Measurements from ENCODE around the gene EXOC1L. TPM values are rescaled to one million over a fixed set of nuclear protein-coding genes. Genes with fewer than 3 reads are reported as not detected.
"Not testable (repeated sequence)": the region's sequence is repeated elsewhere in the genome, so short reads cannot be mapped to it uniquely, and the experiment has no call there.

Gene EXOC1L
- total RNA-seq, 5 donors from 2014 or later (not counting 1 experiment from before 2014, with no cell fraction given): not detected

DNA sequence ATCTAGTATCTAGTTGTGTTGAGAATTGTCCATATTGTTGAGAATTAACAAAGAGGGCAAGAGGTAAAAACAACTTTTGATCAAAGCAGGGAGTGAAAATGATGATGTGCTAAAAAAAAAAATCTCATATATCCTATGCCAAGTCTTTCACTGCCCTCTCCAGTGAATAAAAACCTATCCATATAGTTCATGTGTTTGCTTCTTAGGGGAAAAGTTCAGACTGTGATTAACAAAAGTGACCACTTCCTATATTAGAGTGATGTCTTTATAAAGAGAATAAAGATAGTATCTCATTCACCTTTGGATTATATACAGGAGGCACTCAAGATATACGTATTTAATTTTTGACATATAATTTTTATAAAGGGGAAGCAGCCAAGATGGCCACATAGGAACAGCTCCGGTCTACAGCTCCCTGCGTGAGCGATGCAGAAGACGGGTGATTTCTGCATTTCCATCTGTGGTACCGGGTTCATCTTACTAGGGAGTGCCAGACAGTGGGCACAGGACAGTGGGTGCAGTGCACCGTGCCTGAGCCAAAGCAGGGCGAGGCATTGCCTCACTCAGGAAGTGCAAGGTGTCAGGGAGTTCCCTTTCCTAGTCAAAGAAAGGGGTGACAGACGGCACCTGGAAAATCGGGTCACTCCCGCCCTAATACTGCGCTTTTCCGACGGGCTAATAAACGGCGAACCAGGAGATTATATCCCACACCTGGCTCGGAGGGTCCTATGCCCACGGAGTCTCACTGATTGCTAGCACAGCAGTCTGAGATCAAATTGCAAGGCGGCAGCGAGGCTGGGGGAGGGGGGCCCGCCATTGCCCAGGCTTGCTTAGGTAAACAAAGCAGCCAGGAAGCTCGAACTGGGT, 22.0 kb downstream of the EXOC1L start:
- H3K9me3 Mint-ChIP-seq; H3K9me3 ChIP-seq; H3K4me1 Mint-ChIP-seq; ATAC-seq (replicated peaks in 1 of 4); H3K27ac Mint-ChIP-seq; DNase-seq; POLR2A ChIA-PET; H3K36me3 ChIP-seq (ENCODE audit: control insufficient read depth in 2 of 2, extremely low read depth in 1 of 2, insufficient read depth in 1 of 2, low read length in 1 of 2); H3K27me3 ChIP-seq (replicated peaks in 1 of 2; ENCODE audit: control insufficient read depth in 2 of 2, extremely low read depth in 1 of 2, insufficient read depth in 2 of 2, low read length in 1 of 2); H3K4me3 Mint-ChIP-seq; H3K4me1 ChIP-seq (ENCODE audit: control insufficient read depth in 1 of 2, extremely low read depth in 1 of 2, insufficient read depth in 2 of 2, low read length in 2 of 2); H3K4me3 ChIP-seq (ENCODE audit: control insufficient read depth in 1 of 2, extremely low read depth in 1 of 2, low read length in 1 of 2); H3K27ac ChIP-seq (ENCODE audit: low read length); CTCF ChIA-PET; H3K36me3 Mint-ChIP-seq: not testable (repeated sequence)
- 87% methylated on average over 16 of the region's 22 CpGs for WGBS (ENCODE audit: insufficient coverage)
- peaks cover 6 to 10% of the 10 kb centered on the region in 2 donors for H3K27me3 Mint-ChIP-seq

DNA sequence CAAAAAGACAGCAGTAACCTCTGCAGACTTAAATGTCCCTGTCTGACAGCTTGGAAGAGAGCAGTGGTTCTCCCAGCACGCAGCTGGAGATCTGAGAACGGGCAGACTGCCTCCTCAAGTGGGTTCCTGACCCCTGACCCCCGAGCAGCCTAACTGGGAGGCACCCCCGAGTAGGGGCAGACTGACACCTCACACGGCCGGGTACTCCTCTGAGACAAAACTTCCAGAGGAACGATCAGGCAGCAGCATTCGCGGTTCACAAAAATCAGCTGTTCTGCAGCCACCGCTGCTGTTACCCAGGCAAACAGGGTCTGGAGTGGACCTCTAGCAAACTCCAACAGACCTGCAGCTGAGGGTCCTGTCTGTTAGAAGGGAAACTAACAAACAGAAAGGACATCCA, 22.7 kb downstream of the EXOC1L start:
- H3K4me3 ChIP-seq (ENCODE audit: control insufficient read depth in 1 of 2, extremely low read depth in 1 of 2, low read length in 1 of 2); H3K27ac ChIP-seq (ENCODE audit: low read length); H3K9me3 Mint-ChIP-seq; ATAC-seq (replicated peaks in 1 of 4); H3K4me3 Mint-ChIP-seq; H3K27ac Mint-ChIP-seq; H3K4me1 ChIP-seq (ENCODE audit: control insufficient read depth in 1 of 2, extremely low read depth in 1 of 2, insufficient read depth in 2 of 2, low read length in 2 of 2); H3K27me3 ChIP-seq (replicated peaks in 1 of 2; ENCODE audit: control insufficient read depth in 2 of 2, extremely low read depth in 1 of 2, insufficient read depth in 2 of 2, low read length in 1 of 2); H3K9me3 ChIP-seq; H3K36me3 ChIP-seq (ENCODE audit: control insufficient read depth in 2 of 2, extremely low read depth in 1 of 2, insufficient read depth in 1 of 2, low read length in 1 of 2); H3K27me3 Mint-ChIP-seq; H3K36me3 Mint-ChIP-seq; DNase-seq; H3K4me1 Mint-ChIP-seq; CTCF ChIA-PET; POLR2A ChIA-PET: not testable (repeated sequence)
- WGBS (ENCODE audit: insufficient coverage): no CpG with 5 or more reads among the region's 10 CpGs

DNA sequence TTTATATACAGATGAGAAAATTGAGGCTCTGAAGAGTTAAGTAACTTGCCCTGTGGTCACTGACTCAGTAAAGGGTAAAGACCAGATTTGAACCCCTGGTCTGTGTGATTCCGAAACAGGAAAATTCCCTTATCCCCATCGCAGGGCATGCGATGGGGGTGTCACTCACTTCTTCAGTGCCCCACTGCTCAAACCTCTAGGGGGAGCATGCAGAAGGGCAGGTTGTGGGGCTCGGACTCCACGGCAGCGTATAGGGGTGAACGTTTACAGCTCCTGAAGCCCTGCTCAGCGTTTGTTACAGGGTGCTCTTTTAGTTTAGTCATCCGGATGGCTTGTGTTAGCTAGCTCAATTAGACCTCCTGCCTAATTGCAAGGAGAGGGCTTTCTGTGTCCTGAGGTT, 30.1 kb downstream of the EXOC1L start:
- POLR2A ChIA-PET: no interaction called here
- Histone ChIP-seq H3K27me3 (replicated peaks in 1 of 2; ENCODE audit: control insufficient read depth in 2 of 2, extremely low read depth in 1 of 2, insufficient read depth in 2 of 2, low read length in 1 of 2) (no peaks in the 10 kb centered on the region), H3K27ac (ENCODE audit: low read length) (no peak overlapping the region), H3K36me3 (ENCODE audit: control insufficient read depth in 2 of 2, extremely low read depth in 1 of 2, insufficient read depth in 1 of 2, low read length in 1 of 2) (no peaks in the 10 kb centered on the region), H3K9me3 (no peaks in the 10 kb centered on the region), H3K4me1 (ENCODE audit: control insufficient read depth in 1 of 2, extremely low read depth in 1 of 2, insufficient read depth in 2 of 2, low read length in 2 of 2) (peaks cover 14 to 16% of the 10 kb centered on the region in 2 experiments), H3K4me3 (ENCODE audit: control insufficient read depth in 1 of 2, extremely low read depth in 1 of 2, low read length in 1 of 2) (no peak overlapping the region)
- H3K4me1 Mint-ChIP-seq: peaks cover 32 to 34% (median 32%) of the 10 kb centered on the region in 3 donors
- 90% methylated on average over 6 of the region's 9 CpGs for WGBS (ENCODE audit: insufficient coverage)
- CTCF ChIA-PET: no interaction called here
- DNase-seq: no peak
- no peak overlapping the region for H3K4me3 Mint-ChIP-seq
- no peaks in the 10 kb centered on the region for H3K27me3 Mint-ChIP-seq
- H3K27ac Mint-ChIP-seq: no peak overlapping the region
- no peaks in the 10 kb centered on the region for H3K36me3 Mint-ChIP-seq
- no peaks in the 10 kb centered on the region for H3K9me3 Mint-ChIP-seq
- no peak for ATAC-seq (replicated peaks in 1 of 4)

DNA sequence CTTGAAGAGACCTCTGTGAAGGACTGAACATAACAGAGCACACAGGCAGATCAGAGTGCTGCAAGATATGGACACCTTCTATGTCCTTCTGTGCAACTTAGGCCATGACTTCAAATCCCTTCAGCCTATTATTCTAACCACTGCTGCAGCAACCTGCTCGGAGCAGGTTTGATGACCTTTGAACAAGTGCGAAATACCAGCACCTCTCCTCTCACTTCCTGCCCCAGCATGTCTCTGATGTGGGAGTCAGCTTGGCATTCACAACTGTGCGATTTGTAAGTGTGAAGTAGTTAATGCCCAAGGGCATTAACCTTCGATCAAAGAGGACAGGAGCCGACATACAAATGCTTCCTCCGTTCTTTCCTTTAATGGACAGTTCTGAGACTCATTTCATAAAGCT, 32.3 kb downstream of the EXOC1L start:
- no peaks in the 10 kb centered on the region for H3K27me3 ChIP-seq (replicated peaks in 1 of 2; ENCODE audit: control insufficient read depth in 2 of 2, extremely low read depth in 1 of 2, insufficient read depth in 2 of 2, low read length in 1 of 2)
- H3K4me3 ChIP-seq (ENCODE audit: control insufficient read depth in 1 of 2, extremely low read depth in 1 of 2, low read length in 1 of 2): no peak overlapping the region
- 4% methylated on average over 4 of the region's 6 CpGs for WGBS (ENCODE audit: insufficient coverage)
- ATAC-seq (replicated peaks in 1 of 4) (peak; percentile 21 to 45 (median 26)), DNase-seq (peak in 19 of 35 experiments; percentile 3 to 55 (median 18))
- peak overlapping the region; percentile 21 for H3K27ac ChIP-seq (ENCODE audit: low read length)
- peaks cover 3% of the 10 kb centered on the region for H3K36me3 Mint-ChIP-seq
- peaks cover 32 to 36% (median 32%) of the 10 kb centered on the region in 3 donors for H3K4me1 Mint-ChIP-seq
- H3K9me3 Mint-ChIP-seq: no peaks in the 10 kb centered on the region
- no peaks in the 10 kb centered on the region for H3K36me3 ChIP-seq (ENCODE audit: control insufficient read depth in 2 of 2, extremely low read depth in 1 of 2, insufficient read depth in 1 of 2, low read length in 1 of 2)
- no peaks in the 10 kb centered on the region for H3K27me3 Mint-ChIP-seq
- H3K4me1 ChIP-seq (ENCODE audit: control insufficient read depth in 1 of 2, extremely low read depth in 1 of 2, insufficient read depth in 2 of 2, low read length in 2 of 2): peaks cover 16% of the 10 kb centered on the region in 2 experiments
- H3K9me3 ChIP-seq: no peaks in the 10 kb centered on the region
- H3K27ac Mint-ChIP-seq: peak overlapping the region; percentile 72 to 86
- ChIA-PET CTCF (interaction anchor here in 1 of 2 donors (1.4 kb wide), 1 partner anchor 15 kb away, joined by 4 read pairs; no protein-coding TSS in a partner anchor), POLR2A (no interaction called here)
- peak overlapping the region in 2 of 3 donors; percentile 10 to 42 for H3K4me3 Mint-ChIP-seq

DNA sequence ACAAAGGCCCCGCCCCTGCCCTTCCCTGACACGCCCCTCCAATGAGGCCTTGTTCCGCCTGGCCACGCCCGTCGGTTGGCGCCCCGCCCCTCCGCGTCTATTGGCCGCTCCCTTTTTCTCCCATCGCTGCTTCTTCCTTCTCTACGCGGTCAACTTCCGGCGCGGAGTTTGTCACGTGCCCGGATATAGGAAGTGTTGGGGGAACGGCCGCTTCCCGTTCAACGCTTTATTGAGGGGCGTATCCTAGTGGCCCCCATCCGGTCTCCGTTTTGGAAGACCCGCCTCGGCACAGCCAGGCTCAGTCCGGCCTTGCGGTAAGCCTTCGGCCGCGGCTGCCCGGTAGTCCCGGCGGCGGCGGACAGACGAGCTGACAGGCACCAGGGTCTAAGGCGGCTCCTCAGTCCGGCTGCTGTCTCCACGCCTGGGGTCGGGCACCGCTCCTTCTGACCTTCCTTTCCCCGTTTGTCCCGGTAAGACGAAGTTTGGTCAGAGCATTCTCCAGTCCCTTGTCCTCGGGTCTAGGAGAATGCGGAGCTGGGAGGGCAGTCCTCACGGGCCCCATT, 34.0 kb downstream of the EXOC1L start, which contains the start of gene EXOC1:
Gene EXOC1, plus strand, starts transcription at position 165 of the 563 bp plus-strand sequence. CDS start 4,676 bp downstream, outside the sequence.
- Mint-ChIP-seq H3K36me3 (peaks cover 17% of the 10 kb centered on the region), H3K27ac (peak within 1 kb of the TSS; percentile 87 to 94), H3K4me3 (peak within 1 kb of the TSS in 2 of 3 donors; percentile 10 to 42), H3K27me3 (no peaks in the 10 kb centered on the region), H3K4me1 (peaks cover 32 to 49% (median 44%) of the 10 kb centered on the region in 3 donors), H3K9me3 (no peaks in the 10 kb centered on the region)
- H3K4me1 ChIP-seq (ENCODE audit: control insufficient read depth in 1 of 2, extremely low read depth in 1 of 2, insufficient read depth in 2 of 2, low read length in 2 of 2): peaks cover 16% of the 10 kb centered on the region in 2 experiments
- peak; percentile 89 to 98 (median 94) for DNase-seq
- H3K27ac ChIP-seq (ENCODE audit: low read length): peak within 1 kb of the TSS; percentile 58
- peak within 1 kb of the TSS; percentile 81 to 98 for H3K4me3 ChIP-seq (ENCODE audit: control insufficient read depth in 1 of 2, extremely low read depth in 1 of 2, low read length in 1 of 2)
- POLR2A ChIA-PET: interaction anchor here in 1 of 2 donors (0.6 kb wide), 1 partner anchor 462 kb away, joined by 3 read pairs; no protein-coding TSS in a partner anchor
- WGBS (ENCODE audit: insufficient coverage): 1% methylated on average over 40 of the region's 50 CpGs
- CTCF ChIA-PET: interaction anchor here (1.1 to 1.5 kb wide), 3 partner anchors 12 to 95 kb away, joined by 3 to 12 read pairs (median 7); partner anchors contain the start of gene CEP135 (in 1 of the 2)
- no peaks in the 10 kb centered on the region for H3K9me3 ChIP-seq
- ATAC-seq (replicated peaks in 1 of 4): peak; percentile 94 to 98 (median 96)
- H3K27me3 ChIP-seq (replicated peaks in 1 of 2; ENCODE audit: control insufficient read depth in 2 of 2, extremely low read depth in 1 of 2, insufficient read depth in 2 of 2, low read length in 1 of 2): no peaks in the 10 kb centered on the region
- peaks cover 0 to 8% of the 10 kb centered on the region in 2 donors for H3K36me3 ChIP-seq (ENCODE audit: control insufficient read depth in 2 of 2, extremely low read depth in 1 of 2, insufficient read depth in 1 of 2, low read length in 1 of 2)

DNA sequence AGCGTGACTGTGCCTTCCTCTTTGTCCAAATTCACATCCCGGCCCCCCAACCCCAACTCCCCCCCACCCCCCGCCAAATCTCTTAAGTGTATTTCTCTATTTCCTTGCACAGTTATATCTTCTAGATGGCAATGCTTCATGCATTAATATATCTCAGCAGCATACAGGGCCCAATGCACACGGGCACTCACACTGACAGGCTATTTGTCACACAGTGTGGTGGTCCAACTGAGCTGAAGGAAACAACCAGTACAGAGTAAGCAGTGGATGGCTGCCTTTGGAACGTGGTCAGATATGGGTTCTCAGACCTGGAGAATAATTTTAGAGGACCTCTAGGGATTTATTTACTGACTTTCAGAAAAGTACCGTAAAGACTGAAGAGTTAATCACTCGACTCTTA, 34.5 kb downstream of the EXOC1L start:
- POLR2A ChIA-PET: no interaction called here
- CTCF ChIA-PET: interaction anchor here (0.6 to 1.5 kb wide), 4 partner anchors 12 to 409 kb away, joined by 3 to 12 read pairs (median 6); partner anchors contain the start of gene CEP135 (in 1 of the 2)
- Mint-ChIP-seq H3K9me3 (no peaks in the 10 kb centered on the region), H3K27ac (peak overlapping the region in 1 of 2 donors; percentile 87), H3K27me3 (no peaks in the 10 kb centered on the region), H3K4me3 (no peak overlapping the region), H3K36me3 (peaks cover 21% of the 10 kb centered on the region), H3K4me1 (peaks cover 32 to 50% (median 46%) of the 10 kb centered on the region in 3 donors)
- H3K4me1 ChIP-seq (ENCODE audit: control insufficient read depth in 1 of 2, extremely low read depth in 1 of 2, insufficient read depth in 2 of 2, low read length in 2 of 2): peaks cover 16% of the 10 kb centered on the region in 2 experiments
- H3K9me3 ChIP-seq: no peaks in the 10 kb centered on the region
- DNase-seq: peak in 1 of 35 experiments; percentile 14
- 0% methylated on average over 2 of the region's 7 CpGs for WGBS (ENCODE audit: insufficient coverage)
- peaks cover 0 to 12% of the 10 kb centered on the region in 2 donors for H3K36me3 ChIP-seq (ENCODE audit: control insufficient read depth in 2 of 2, extremely low read depth in 1 of 2, insufficient read depth in 1 of 2, low read length in 1 of 2)
- H3K4me3 ChIP-seq (ENCODE audit: control insufficient read depth in 1 of 2, extremely low read depth in 1 of 2, low read length in 1 of 2): peak overlapping the region; percentile 81 to 98
- H3K27me3 ChIP-seq (replicated peaks in 1 of 2; ENCODE audit: control insufficient read depth in 2 of 2, extremely low read depth in 1 of 2, insufficient read depth in 2 of 2, low read length in 1 of 2): no peaks in the 10 kb centered on the region
- ATAC-seq (replicated peaks in 1 of 4): no peak
- H3K27ac ChIP-seq (ENCODE audit: low read length): peak overlapping the region; percentile 58

Data from T-cell (primary cell).